Muscle of leg (tissue), 11 donors: ENCODE data around the gene NOTCH4. TPM values are rescaled to one million over a fixed set of nuclear protein-coding genes. Genes with fewer than 3 reads are reported as not detected.

ENCODE experiments used
- DNase-seq: peaks from one replicate; pipeline ENCODE4 v3.0.0; 2013
- H3K27ac ChIP-seq: one replicate; pipeline ENCODE4 v1.5.1; 2013; ENCODE audit warnings: mild to moderate bottlenecking, low read length, control low read depth
- H3K27me3 ChIP-seq: one replicate; pipeline ENCODE4 v1.6.1; 2013; ENCODE audit warnings: low read length; ENCODE audit not compliant: control insufficient read depth, insufficient read depth
- H3K36me3 ChIP-seq: one replicate; pipeline ENCODE4 v1.6.1; 2013; ENCODE audit warnings: low read length; ENCODE audit not compliant: control insufficient read depth, insufficient read depth
- H3K4me1 ChIP-seq: one replicate; pipeline ENCODE4 v1.6.1; 2013; ENCODE audit warnings: low read length; ENCODE audit not compliant: control insufficient read depth, insufficient read depth
- H3K4me3 ChIP-seq: one replicate; pipeline ENCODE4 v1.5.1; 2013; ENCODE audit warnings: low read length, control low read depth
- H3K9me3 ChIP-seq: replicated peaks from 2 replicates; pipeline ENCODE4 v1.6.1; 2013; ENCODE audit warnings: low read depth, low read length; ENCODE audit not compliant: control insufficient read depth
- WGBS: methylation state at CpG from one replicate; pipeline ENCODE4 v1.1.5; 2013; ENCODE audit warnings: missing lambda C conversion rate; ENCODE audit not compliant: insufficient coverage; 5-methylcytosine and 5-hydroxymethylcytosine counted together
- polyA plus RNA-seq, 8 donors: library from polyadenylated mRNA; unstranded; fragments of 120-200 nt; gene quantifications; one replicate each; pipeline versions ENCODE4 v1.2.1 to v1.2.3, GENCODE V29; 2013; ENCODE audit warnings: inconsistent platforms in 1 of 8, low replicate concordance in 1 of 8; ENCODE audit not compliant: insufficient read length in 8 of 8, insufficient read depth in 1 of 8
- total RNA-seq: library from RNA; stranded (reverse); fragments of 120-200 nt; gene quantifications from one replicate; pipeline ENCODE4 v1.2.4, GENCODE V29; 2013

Gene NOTCH4
- total and polyA plus RNA-seq, 9 donors: 14.0 to 30.4 (median 22.8) TPM

DNA sequence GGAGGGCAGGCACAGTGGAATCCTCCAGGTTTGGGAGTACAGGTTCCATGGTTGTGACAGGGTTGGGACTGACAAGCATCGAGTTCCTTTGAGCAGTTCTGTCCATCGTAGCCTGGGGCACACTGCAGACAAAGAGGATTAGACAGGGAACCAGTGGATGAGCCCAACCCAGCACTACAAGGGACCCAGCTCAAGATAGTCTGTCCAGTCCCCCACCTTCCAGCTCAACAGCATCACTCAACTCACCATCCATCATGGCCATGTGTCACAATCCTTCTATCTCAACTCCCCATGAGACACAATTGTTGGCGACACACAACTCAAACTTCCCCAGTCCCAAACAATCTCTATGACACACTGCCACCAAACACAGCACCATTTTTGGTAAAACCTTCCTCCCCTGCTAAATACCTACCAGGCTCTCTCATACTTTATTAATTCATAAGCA, 19.6 kb downstream of the NOTCH4 start:
- no peaks in the 10 kb centered on the region for H3K36me3 ChIP-seq
- 92% methylated on average over 3 of the region's 3 CpGs for WGBS

GRCh38 chr6:32203426-32204267, 20.2 kb downstream of the NOTCH4 start:
- 83% methylated on average over 9 of the region's 9 CpGs for WGBS
- H3K27me3 ChIP-seq: peaks cover 5% of the 10 kb centered on the region
- no peaks in the 10 kb centered on the region for H3K36me3 ChIP-seq
- no peak overlapping the region for H3K4me3 ChIP-seq
- no peaks in the 10 kb centered on the region for H3K4me1 ChIP-seq
- H3K27ac ChIP-seq: no peak overlapping the region
- no peaks in the 10 kb centered on the region for H3K9me3 ChIP-seq
- DNase-seq: no peak

More for the DNA sequence above, 19.6 kb downstream of the NOTCH4 start:
- H3K9me3 ChIP-seq: no peaks in the 10 kb centered on the region
- H3K4me3 ChIP-seq: no peak overlapping the region
- peaks cover 5% of the 10 kb centered on the region for H3K27me3 ChIP-seq
- no peaks in the 10 kb centered on the region for H3K4me1 ChIP-seq
- no peak for DNase-seq
- H3K27ac ChIP-seq: no peak overlapping the region

GRCh38 chr6:32202186-32202585, 21.7 kb downstream of the NOTCH4 start:
- WGBS: 78% methylated on average over 3 of the region's 9 CpGs
- Histone ChIP-seq H3K36me3 (no peaks in the 10 kb centered on the region), H3K27ac (no peak overlapping the region), H3K9me3 (no peaks in the 10 kb centered on the region), H3K4me3 (no peak overlapping the region), H3K27me3 (peaks cover 5% of the 10 kb centered on the region), H3K4me1 (peaks cover 3% of the 10 kb centered on the region)
- DNase-seq: no peak

GRCh38 chr6:32200711-32201475, 23.0 kb downstream of the NOTCH4 start:
- 71% methylated on average over 7 of the region's 13 CpGs for WGBS
- Histone ChIP-seq H3K4me1 (peaks cover 15% of the 10 kb centered on the region), H3K27ac (no peak overlapping the region), H3K36me3 (no peaks in the 10 kb centered on the region), H3K4me3 (no peak overlapping the region), H3K27me3 (peaks cover 5% of the 10 kb centered on the region), H3K9me3 (no peaks in the 10 kb centered on the region)
- DNase-seq: no peak

DNA sequence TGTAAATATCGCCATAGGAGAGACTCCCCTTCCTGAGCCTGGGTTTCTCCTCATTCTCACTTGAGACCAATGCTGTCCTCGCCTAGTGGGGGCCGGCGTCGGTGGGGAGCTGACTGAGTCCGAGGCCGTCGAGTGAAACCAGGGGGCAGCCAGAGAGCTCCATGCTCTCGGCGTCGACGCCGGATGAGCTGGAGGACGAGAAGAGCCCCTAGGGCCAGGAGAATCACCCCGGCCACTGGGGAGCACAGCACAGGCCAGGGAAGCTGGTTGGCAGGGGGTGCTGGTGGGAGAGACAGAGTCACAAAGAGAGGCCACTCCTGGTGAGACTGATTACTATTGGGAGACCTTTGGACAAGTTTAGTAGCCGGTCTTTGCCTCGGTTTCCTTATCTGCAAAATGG, 25.0 kb downstream of the NOTCH4 start:
- no peak for DNase-seq
- H3K27me3 ChIP-seq: peaks cover 2% of the 10 kb centered on the region
- H3K4me3 ChIP-seq: no peak overlapping the region
- no peak overlapping the region for H3K27ac ChIP-seq
- 94% methylated on average over 15 of the region's 17 CpGs for WGBS
- peaks cover 23% of the 10 kb centered on the region for H3K4me1 ChIP-seq
- no peaks in the 10 kb centered on the region for H3K36me3 ChIP-seq
- H3K9me3 ChIP-seq: no peaks in the 10 kb centered on the region

DNA sequence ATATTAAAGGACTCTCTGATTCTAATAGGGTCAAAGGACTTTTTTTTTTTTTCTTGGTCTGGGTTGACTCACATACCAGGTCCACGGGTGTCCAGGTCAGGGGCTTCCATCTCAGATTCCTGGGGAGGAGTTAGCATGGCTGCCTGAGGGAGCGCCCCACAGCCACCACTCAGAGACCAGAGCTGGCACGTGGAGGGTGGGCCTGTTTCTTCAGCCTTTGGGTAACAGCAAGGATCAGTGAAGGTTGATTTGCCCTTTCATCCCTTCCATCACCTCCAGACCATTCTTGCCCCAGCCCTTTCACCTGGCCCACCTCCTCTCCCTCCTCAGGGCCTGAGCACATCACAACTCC, 25.5 kb downstream of the NOTCH4 start:
- Histone ChIP-seq H3K36me3 (no peaks in the 10 kb centered on the region), H3K4me3 (no peak overlapping the region), H3K4me1 (peaks cover 23% of the 10 kb centered on the region), H3K27ac (no peak overlapping the region), H3K9me3 (no peaks in the 10 kb centered on the region), H3K27me3 (no peaks in the 10 kb centered on the region)
- 75% methylated on average over 2 of the region's 3 CpGs for WGBS
- DNase-seq: no peak

DNA sequence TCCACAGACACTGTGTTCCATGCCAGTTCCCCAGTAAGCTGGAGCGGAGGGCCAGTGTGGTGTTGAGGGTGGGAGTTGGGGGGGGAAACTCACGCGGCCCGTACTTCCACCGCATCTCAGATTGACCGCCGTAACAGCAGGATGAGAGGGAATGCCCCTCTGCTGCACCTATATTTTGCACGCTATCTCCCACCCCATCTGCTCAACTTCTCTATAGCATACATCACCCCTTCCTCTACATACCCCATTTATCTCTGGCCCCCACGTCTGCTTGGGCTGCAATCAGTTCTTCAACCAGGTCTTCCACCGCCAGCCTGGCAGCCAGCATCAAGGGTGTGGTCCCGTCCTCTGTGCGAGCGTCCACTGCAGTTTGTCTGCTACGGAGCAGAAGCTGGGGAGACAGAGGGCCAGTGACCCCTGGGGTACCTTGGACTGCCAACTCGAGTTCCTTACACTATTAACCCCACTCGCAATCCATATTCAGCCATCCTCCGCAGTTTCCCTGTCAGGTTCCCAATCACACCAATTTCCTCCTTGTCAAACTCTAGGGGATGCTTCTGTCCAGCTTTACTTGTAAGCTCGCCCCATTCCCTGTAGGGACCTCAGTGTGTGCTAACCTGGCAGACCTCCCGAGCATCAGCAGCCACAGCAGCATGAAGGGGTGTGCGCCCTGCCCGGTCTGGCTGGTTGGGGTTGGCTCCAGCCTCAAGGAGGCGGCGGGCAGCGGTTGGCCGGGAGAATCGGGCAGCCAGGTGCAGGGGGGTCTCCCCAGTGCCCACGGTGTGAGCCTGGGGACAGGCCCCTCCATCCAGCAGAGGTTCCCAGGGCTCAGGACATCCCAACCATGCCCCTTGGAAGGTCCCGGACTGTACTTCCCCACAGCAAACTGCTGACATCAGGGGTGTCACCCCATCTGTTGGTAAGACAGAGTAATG, 26.9 kb downstream of the NOTCH4 start:
- peak overlapping the region; percentile 95 for H3K4me3 ChIP-seq
- WGBS: 23% methylated on average over 21 of the region's 28 CpGs
- H3K27me3 ChIP-seq: no peaks in the 10 kb centered on the region
- H3K27ac ChIP-seq: peak overlapping the region; percentile 100
- peak; percentile 78 for DNase-seq
- no peaks in the 10 kb centered on the region for H3K9me3 ChIP-seq
- no peaks in the 10 kb centered on the region for H3K36me3 ChIP-seq
- peaks cover 31% of the 10 kb centered on the region for H3K4me1 ChIP-seq

DNA sequence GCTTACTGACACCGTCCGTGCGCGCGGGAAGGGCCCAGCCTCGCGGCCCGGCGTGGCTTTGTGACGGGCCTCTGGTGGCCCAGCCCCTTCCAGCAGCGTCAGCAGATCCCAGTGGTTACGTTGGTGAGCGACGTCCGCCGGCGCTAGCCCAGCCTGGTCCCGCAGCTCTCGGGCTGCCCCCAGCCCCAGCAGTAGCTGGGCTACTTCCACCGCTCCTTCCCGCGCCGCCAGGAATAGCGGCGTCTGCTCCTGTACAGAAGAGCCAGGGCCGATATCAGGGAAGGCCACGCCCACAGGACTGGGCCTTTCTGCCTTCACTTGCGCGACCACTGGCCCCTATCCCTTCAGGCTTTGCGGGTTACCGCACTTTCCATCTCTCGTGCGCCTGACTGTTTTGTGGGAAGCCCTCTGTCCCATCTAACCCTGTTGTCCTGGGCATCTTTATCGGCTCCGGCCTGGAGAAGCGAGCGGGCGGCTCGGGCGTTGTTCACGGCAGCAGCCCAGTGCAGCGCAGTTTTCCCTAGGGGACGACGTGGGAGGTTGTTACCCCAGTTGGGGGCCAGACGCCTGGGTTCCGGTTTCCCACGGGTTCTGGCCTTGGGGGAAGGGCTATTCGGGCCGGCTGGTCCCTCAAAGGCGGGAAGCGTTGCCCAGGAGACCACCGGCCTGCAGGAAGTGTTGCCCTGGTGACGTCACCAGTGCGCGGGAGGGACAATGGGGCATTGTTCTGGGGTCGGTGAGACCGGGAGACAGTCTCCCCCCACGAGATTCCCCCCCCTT, 27.8 kb downstream of the NOTCH4 start:
- Histone ChIP-seq H3K4me1 (peaks cover 39% of the 10 kb centered on the region), H3K27ac (peak overlapping the region; percentile 100), H3K9me3 (no peaks in the 10 kb centered on the region), H3K36me3 (no peaks in the 10 kb centered on the region), H3K27me3 (no peaks in the 10 kb centered on the region), H3K4me3 (peak overlapping the region; percentile 95)
- under 1% methylated on average over 51 of the region's 58 CpGs for WGBS
- peak; percentile 95 for DNase-seq

DNA sequence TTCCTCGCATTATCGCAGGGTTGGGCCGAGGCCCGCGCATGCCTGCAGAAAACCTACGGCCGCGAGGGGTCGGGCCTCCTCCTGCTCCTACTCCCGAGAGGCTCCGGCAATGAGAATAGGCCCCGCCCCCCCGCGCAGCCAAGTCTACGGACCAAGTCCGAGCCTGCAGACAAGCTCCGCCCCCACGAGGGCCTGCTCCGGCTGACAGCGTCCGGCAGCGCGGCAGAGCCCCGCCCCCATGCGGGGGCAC, 28.3 kb downstream of the NOTCH4 start:
- Histone ChIP-seq H3K36me3 (no peaks in the 10 kb centered on the region), H3K4me3 (peak overlapping the region; percentile 95), H3K27me3 (no peaks in the 10 kb centered on the region), H3K27ac (peak overlapping the region; percentile 100), H3K9me3 (no peaks in the 10 kb centered on the region), H3K4me1 (peaks cover 44% of the 10 kb centered on the region)
- 0% methylated on average over 25 of the region's 25 CpGs for WGBS
- peak; percentile 100 for DNase-seq
